Fibroblast of lung (primary cell): ENCODE data around the gene PRR7. TPM values are rescaled to one million over a fixed set of nuclear protein-coding genes. Genes with fewer than 3 reads are reported as not detected.

ENCODE experiments used
- DNase-seq, 2 donors: peaks; one replicate each; pipeline versions ENCODE4 v3.0.0 to v3.0.0-alpha.2; 2010; ENCODE audit warnings: low read depth in 2 of 2
- H2AFZ ChIP-seq: 2 replicates; pipeline ENCODE4 v1.5.1; 2012; ENCODE audit warnings: low read length, control low read depth, inconsistent platforms
- H3K27ac ChIP-seq: 2 replicates; pipeline ENCODE4 v1.5.1; 2011; ENCODE audit warnings: low read length, control low read depth; ENCODE audit not compliant: insufficient read depth
- H3K27me3 ChIP-seq: 2 replicates; pipeline ENCODE4 v1.5.1; 2011; ENCODE audit warnings: mild to moderate bottlenecking, low read length; ENCODE audit not compliant: control insufficient read depth, insufficient read depth
- H3K36me3 ChIP-seq: 2 replicates; pipeline ENCODE4 v1.5.1; 2011; ENCODE audit warnings: low read length; ENCODE audit not compliant: control insufficient read depth, insufficient read depth
- H3K4me1 ChIP-seq: 2 replicates; pipeline ENCODE4 v1.5.1; 2011; ENCODE audit warnings: low read length; ENCODE audit not compliant: control insufficient read depth, insufficient read depth; ENCODE audit errors: extremely low read depth
- H3K4me2 ChIP-seq: 2 replicates; pipeline ENCODE4 v1.5.1; 2011; ENCODE audit warnings: low read length, control low read depth; ENCODE audit not compliant: insufficient read depth; ENCODE audit errors: extremely low read depth
- H3K4me3 ChIP-seq, 4 experiments: fragments of 200-600 bp in 1 of 4; sonication (generic) in 1 of 4; replicated peaks in 1 of 4; 2 replicates each; pipeline ENCODE4 v1.5.1; 2011 to 2016; ENCODE audit warnings: low read length in 4 of 4, low read depth in 3 of 4, mild to moderate bottlenecking in 3 of 4, control low read depth in 2 of 4, inconsistent platforms in 1 of 4, mixed read lengths in 1 of 4; ENCODE audit not compliant: insufficient read depth in 1 of 4; ENCODE audit errors: control extremely low read depth in 1 of 4
- H3K79me2 ChIP-seq: 2 replicates; pipeline ENCODE4 v1.5.1; 2012; ENCODE audit warnings: mild to moderate bottlenecking, low read length, inconsistent platforms; ENCODE audit not compliant: control insufficient read depth, insufficient read depth
- H3K9ac ChIP-seq: 2 replicates; pipeline ENCODE4 v1.5.1; 2011; ENCODE audit warnings: mild to moderate bottlenecking, low read length, control low read depth; ENCODE audit not compliant: insufficient read depth
- H3K9me3 ChIP-seq: 2 replicates; pipeline ENCODE4 v1.5.1; 2012; ENCODE audit warnings: low read depth, low read length; ENCODE audit not compliant: control insufficient read depth, insufficient read depth
- H4K20me1 ChIP-seq: 2 replicates; pipeline ENCODE4 v1.5.1; 2011; ENCODE audit warnings: low read length; ENCODE audit not compliant: control insufficient read depth, insufficient read depth; ENCODE audit errors: extremely low read depth
- EZH2 ChIP-seq: IDR thresholded peaks from 2 replicates; pipeline ENCODE4 v1.5.1; 2012; ENCODE audit warnings: low read length, control low read depth, mild to moderate bottlenecking; ENCODE audit errors: missing control alignments
- polyA plus RNA-seq, 2 donors: library from polyadenylated mRNA; depleted of rRNA in 1 of 2; stranded (reverse) in 1 of 2; unstranded in 1 of 2; fragments of >200 nt; gene quantifications; 2 replicates each; pipeline ENCODE4 v1.2.1, GENCODE V29; 2011 to 2012; ENCODE audit warnings: missing spikeins in 1 of 2
- total RNA-seq: library from RNA; depleted of rRNA; stranded (reverse); fragments of >200 nt; gene quantifications from 2 replicates; pipeline ENCODE4 v1.2.1, GENCODE V29; 2014
- TF ChIP-seq, protein P1 (sequence below), 2 donors: IDR thresholded peaks in 1 of 2; conservative IDR thresholded peaks in 1 of 2; 1 replicate in 1 of 2; 2 replicates in 1 of 2; pipeline ENCODE4 v1.5.1; 2011 to 2012; ENCODE audit warnings: low read length in 2 of 2, control low read depth in 1 of 2, inconsistent platforms in 1 of 2, low read depth in 1 of 2, mild to moderate bottlenecking in 1 of 2

Gene PRR7
- total and polyA plus RNA-seq, 2 donors (not counting 1 experiment from before 2014, with no cell fraction given) = 1.6 to 2.3 TPM

DNA sequence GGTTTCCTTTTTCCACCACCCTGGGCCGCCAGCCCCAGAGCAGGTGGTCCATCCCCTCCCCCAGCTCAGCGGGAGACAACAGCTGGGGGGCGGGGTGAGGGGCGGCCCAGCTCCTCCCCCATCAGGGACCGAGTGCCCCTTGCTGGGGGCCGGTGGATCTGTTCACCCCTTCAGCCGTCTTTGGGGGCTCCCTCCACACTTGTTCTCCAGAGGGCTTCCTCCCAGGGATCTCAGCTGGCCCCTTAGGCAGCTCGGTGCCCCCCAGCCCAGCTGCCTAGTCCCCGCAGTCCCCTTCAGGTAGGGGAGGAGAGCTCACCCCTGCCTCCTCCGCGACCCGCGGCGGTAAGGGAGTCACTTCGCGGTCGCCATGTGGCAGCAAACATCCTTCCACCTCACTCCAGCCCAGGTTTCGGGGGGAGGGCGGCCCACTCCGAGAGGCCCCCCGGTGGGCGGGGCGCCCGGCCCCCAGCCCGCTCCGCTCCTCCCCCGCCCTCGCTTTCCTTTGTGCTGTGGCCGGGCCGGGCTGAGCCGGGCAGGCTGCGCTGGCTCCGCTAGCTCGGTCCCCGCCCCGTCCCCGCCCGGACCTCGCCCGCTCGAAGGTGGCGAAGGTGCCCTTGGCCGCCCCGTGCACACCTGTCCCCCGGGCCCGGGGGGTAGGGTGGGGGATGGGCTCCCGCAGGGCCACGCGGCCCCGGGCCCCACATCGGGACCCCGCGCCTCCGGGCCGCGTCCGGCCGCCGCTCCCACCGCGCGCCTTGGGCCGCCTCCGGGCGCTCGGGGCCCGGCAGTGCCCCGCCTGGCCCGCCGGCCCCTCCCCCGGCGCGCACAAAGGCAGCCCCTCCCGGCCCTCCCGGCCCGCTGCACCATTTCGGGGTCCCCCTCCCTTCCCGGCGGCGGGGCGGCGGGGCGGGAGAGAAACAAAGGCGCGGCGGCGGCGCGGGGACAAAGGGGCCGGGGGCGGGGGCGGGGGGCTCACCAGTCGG lies 26.1 kb downstream of the PRR7 start:
- Histone ChIP-seq H2AFZ (no peak overlapping the region), H3K79me2 (peaks cover 42% of the 10 kb centered on the region), H4K20me1 (no peaks in the 10 kb centered on the region), H3K4me3 (peak overlapping the region; percentile 75 to 84 (median 82)), H3K9me3 (no peaks in the 10 kb centered on the region), H3K36me3 (peaks cover 16% of the 10 kb centered on the region), H3K27ac (peak overlapping the region; percentile 82), H3K27me3 (no peaks in the 10 kb centered on the region), H3K4me2 (peak overlapping the region; percentile 97), H3K4me1 (peaks cover 44% of the 10 kb centered on the region), H3K9ac (peak overlapping the region; percentile 80)
- DNase-seq = peak in 1 of 2 donors; percentile 53
- TF ChIP-seq EZH2 = no peak
- TF ChIP-seq, protein P1, sequence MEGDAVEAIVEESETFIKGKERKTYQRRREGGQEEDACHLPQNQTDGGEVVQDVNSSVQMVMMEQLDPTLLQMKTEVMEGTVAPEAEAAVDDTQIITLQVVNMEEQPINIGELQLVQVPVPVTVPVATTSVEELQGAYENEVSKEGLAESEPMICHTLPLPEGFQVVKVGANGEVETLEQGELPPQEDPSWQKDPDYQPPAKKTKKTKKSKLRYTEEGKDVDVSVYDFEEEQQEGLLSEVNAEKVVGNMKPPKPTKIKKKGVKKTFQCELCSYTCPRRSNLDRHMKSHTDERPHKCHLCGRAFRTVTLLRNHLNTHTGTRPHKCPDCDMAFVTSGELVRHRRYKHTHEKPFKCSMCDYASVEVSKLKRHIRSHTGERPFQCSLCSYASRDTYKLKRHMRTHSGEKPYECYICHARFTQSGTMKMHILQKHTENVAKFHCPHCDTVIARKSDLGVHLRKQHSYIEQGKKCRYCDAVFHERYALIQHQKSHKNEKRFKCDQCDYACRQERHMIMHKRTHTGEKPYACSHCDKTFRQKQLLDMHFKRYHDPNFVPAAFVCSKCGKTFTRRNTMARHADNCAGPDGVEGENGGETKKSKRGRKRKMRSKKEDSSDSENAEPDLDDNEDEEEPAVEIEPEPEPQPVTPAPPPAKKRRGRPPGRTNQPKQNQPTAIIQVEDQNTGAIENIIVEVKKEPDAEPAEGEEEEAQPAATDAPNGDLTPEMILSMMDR (conservative IDR thresholded peaks at IDR 0.05 in 1 of 2, IDR thresholded peaks at IDR 0.05 in 1 of 2; ENCODE audit: low read depth in 1 of 2, low read length in 2 of 2) = no peak

DNA sequence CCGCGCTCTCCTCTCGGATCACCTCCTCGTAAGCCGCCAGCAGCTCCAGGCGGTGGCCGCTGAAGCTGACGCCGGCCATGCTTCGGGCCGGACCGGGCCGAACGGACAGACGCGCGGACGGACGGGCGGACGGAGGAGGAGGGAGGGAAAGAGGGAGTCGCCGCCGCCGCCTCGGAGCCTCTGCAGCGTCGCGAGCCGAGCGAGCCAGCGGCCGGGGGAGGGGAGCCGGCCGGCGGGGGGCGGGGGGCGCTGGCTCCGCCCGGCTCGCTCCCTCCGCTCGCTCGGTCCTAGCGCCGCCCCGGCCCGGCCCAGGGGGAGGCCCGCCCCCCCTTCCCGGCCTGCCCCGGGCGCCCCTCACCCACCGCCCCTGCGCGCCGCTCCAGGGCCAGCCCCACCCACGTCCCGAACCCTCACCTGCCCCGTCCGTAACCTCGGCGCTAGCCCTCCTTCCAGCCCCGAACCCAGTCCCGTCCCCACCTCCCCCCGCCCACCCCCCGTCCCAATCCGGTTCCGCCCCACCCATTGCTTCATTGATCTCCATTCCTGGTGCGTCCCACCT lies 26.9 kb downstream of the PRR7 start, which contains the start of gene DBN1:
Gene DBN1 (minus strand): TSS at position 192 of the 559 bp plus-strand sequence. CDS start 113 bp downstream, at position 79.
- peak within 1 kb of the TSS; percentile 82 for H3K27ac ChIP-seq
- peak within 1 kb of the TSS; percentile 97 for H3K4me2 ChIP-seq
- peak within 1 kb of the TSS; percentile 80 for H3K9ac ChIP-seq

More for the DNA sequence above, 26.9 kb downstream of the PRR7 start, which contains the start of gene DBN1:
- H3K9me3 ChIP-seq = no peaks in the 10 kb centered on the region
- H3K79me2 ChIP-seq = peaks cover 40% of the 10 kb centered on the region
- H2AFZ ChIP-seq = no peak within 1 kb of the TSS
- H4K20me1 ChIP-seq = no peaks in the 10 kb centered on the region
- H3K27me3 ChIP-seq = no peaks in the 10 kb centered on the region
- H3K36me3 ChIP-seq = peaks cover 13% of the 10 kb centered on the region
- peak in 1 of 2 donors; percentile 61 for DNase-seq
- TF ChIP-seq, protein P1 (conservative IDR thresholded peaks at IDR 0.05 in 1 of 2, IDR thresholded peaks at IDR 0.05 in 1 of 2; ENCODE audit: low read depth in 1 of 2, low read length in 2 of 2) = no peak
- H3K4me1 ChIP-seq = peaks cover 44% of the 10 kb centered on the region
- H3K4me3 ChIP-seq = peak within 1 kb of the TSS; percentile 75 to 84 (median 82)
